ENCODE data around the gene PTPRN2. TPM values are rescaled to one million over a fixed set of nuclear protein-coding genes. Genes with fewer than 3 reads are reported as not detected.

The PTPRN2 gene
- total and polyA plus RNA-seq, 7 donors, result 0.47 to 0.82 (median 0.51) TPM

DNA sequence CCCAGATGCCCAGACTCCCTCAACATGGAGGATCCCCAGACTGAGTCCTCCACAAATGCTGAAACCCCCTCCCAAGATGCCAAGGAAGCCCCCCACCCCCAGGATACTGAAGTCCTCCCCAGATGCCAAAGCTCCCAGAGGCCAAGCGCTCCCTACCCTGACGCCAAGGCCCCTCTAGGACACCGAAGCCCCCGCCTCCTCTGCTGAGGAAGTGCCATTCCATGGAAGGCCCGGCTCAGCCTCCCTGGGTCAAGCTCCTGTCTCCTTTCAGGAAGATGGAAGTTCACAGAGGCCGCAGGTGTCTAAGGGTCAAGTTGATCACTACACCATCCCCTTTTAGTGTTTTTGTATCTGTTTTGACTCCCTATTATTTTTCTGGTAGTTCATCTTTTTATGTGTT lies 644.1 kb downstream of the PTPRN2 start:
- Histone ChIP-seq H3K27ac (no peak overlapping the region), H3K4me3 (no peak overlapping the region), H3K36me3 (ENCODE audit: insufficient read depth in 1 of 2, low read depth in 1 of 2) (no peaks in the 10 kb centered on the region), H3K9me3 (peaks cover 12% of the 10 kb centered on the region), H3K4me1 (no peaks in the 10 kb centered on the region), H3K27me3 (ENCODE audit: insufficient read depth in 3 of 3, low read length in 2 of 3) (no peaks in the 10 kb centered on the region)
- WGBS, 3 donors, result 70 to 82% (median 81%) methylated on average over 6 of the region's 6 CpGs
- no peak for ATAC-seq
- no peak for DNase-seq
- intact Hi-C loops (cut with DNase I), result no loop called here
- TF ChIP-seq, protein P1, sequence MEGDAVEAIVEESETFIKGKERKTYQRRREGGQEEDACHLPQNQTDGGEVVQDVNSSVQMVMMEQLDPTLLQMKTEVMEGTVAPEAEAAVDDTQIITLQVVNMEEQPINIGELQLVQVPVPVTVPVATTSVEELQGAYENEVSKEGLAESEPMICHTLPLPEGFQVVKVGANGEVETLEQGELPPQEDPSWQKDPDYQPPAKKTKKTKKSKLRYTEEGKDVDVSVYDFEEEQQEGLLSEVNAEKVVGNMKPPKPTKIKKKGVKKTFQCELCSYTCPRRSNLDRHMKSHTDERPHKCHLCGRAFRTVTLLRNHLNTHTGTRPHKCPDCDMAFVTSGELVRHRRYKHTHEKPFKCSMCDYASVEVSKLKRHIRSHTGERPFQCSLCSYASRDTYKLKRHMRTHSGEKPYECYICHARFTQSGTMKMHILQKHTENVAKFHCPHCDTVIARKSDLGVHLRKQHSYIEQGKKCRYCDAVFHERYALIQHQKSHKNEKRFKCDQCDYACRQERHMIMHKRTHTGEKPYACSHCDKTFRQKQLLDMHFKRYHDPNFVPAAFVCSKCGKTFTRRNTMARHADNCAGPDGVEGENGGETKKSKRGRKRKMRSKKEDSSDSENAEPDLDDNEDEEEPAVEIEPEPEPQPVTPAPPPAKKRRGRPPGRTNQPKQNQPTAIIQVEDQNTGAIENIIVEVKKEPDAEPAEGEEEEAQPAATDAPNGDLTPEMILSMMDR (IDR thresholded peaks at IDR 0.05), result no peak

DNA sequence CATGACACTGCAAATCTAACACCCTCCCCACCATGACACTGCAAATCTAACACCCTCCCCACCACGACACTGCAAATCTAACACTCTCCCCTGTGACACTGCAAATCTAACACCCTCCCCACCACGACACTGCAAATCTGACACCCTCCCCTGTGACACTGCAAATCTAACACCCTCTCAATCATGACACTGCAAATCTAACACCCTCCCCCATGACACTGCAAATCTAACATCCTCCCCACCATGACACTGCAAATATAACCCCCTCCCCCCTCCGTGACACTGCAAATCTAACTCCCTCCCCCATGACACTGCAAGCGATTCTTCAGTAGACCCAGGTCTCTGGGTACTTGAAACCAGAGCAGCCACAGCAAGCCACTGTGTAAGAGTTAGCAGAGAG lies 646.4 kb downstream of the PTPRN2 start:
- Histone ChIP-seq H3K4me1 (no peaks in the 10 kb centered on the region), H3K27ac (no peak overlapping the region), H3K27me3 (ENCODE audit: insufficient read depth in 3 of 3, low read length in 2 of 3) (no peaks in the 10 kb centered on the region), H3K4me3 (no peak overlapping the region), H3K36me3 (ENCODE audit: insufficient read depth in 1 of 2, low read depth in 1 of 2) (no peaks in the 10 kb centered on the region), H3K9me3 (no peaks in the 10 kb centered on the region)
- intact Hi-C loops (cut with DNase I), result no loop called here
- TF ChIP-seq, protein P1 (IDR thresholded peaks at IDR 0.05), result no peak
- DNase-seq (no peak), ATAC-seq (no peak)
- WGBS, 3 donors, result 78 to 89% (median 85%) methylated on average over 4 of the region's 4 CpGs

DNA sequence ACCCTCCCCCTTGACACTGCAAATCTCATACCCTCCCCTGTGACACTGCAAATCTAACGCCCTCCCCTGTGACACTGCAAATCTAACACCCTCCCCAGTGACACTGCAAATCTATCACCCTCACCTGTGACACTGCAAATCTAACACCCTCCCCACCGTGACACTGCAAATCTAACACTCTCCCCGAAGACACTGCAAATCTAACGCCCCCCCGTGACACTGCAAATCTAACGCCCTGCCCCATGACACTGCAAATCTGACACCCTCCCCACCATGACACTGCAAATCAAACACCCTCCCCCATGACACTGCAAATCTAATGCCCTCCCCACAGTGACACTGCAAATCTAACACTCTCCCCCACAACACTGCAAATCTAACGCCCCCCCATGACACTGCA lies 647.1 kb downstream of the PTPRN2 start:
- no peaks in the 10 kb centered on the region for H3K9me3 ChIP-seq
- ATAC-seq (no peak), DNase-seq (no peak)
- intact Hi-C loops (cut with DNase I), result no loop called here
- H3K4me1 ChIP-seq, result no peaks in the 10 kb centered on the region
- 82 to 86% (median 85%) methylated on average over 7 of the region's 7 CpGs for WGBS, 3 donors
- H3K36me3 ChIP-seq (ENCODE audit: insufficient read depth in 1 of 2, low read depth in 1 of 2), result no peaks in the 10 kb centered on the region
- TF ChIP-seq, protein P1 (IDR thresholded peaks at IDR 0.05), result no peak
- H3K4me3 ChIP-seq, result no peak overlapping the region
- H3K27ac ChIP-seq, result no peak overlapping the region
- H3K27me3 ChIP-seq (ENCODE audit: insufficient read depth in 3 of 3, low read length in 2 of 3), result no peaks in the 10 kb centered on the region

DNA sequence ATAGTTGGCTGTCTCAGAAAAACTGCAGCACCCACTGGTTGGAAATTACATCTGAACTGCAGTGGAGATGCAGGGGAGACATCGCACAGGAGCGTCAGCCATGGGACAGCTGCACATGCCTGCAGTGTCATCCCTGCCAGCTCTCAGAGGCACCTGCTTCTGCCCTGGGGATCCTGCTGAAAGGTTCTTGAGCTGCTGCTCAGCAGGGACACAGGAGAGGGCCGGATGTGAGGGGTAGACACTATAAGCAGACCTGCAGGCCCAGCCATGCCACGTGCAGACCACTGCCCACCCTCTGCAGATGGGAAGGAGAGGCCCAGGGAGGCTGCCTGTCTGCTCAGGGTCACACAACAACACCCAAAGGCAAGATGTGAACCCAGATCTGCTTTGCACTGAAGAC lies 649.4 kb downstream of the PTPRN2 start:
- WGBS, 3 donors, result 47 to 53% (median 53%) methylated on average over 4 of the region's 4 CpGs

DNA sequence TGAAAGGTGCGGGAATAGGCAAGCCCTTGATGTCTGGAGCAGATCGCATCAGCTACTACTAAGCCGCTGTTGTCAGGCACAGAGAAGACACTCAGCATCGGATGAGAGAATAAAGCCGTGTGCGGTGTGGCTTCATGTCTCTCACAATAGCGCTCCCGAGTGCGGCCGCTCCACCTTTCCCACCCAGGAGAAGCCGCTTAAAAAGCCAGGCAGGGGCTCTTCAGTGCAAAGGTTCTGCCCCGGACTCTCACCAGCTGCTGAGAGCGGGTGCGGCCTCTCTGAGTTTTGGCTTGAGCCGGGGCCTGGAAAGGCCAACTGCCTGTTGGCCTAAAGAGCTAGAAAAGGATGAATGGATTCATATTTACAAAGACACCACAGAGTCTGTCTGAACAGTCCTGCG lies 650.2 kb downstream of the PTPRN2 start:
- H3K27ac ChIP-seq, result no peak overlapping the region
- ATAC-seq, result no peak
- peaks cover 5% of the 10 kb centered on the region for H3K9me3 ChIP-seq
- no peaks in the 10 kb centered on the region for H3K27me3 ChIP-seq (ENCODE audit: insufficient read depth in 3 of 3, low read length in 2 of 3)
- intact Hi-C loops (cut with DNase I), result no loop called here
- no peak overlapping the region for H3K4me3 ChIP-seq
- 81 to 87% (median 85%) methylated on average over 16 of the region's 16 CpGs for WGBS, 3 donors
- no peak for DNase-seq
- TF ChIP-seq, protein P1 (IDR thresholded peaks at IDR 0.05), result no peak
- no peaks in the 10 kb centered on the region for H3K4me1 ChIP-seq
- H3K36me3 ChIP-seq (ENCODE audit: insufficient read depth in 1 of 2, low read depth in 1 of 2), result no peaks in the 10 kb centered on the region

More for the DNA sequence above, 649.4 kb downstream of the PTPRN2 start:
- H3K4me3 ChIP-seq, result no peak overlapping the region
- H3K27ac ChIP-seq, result no peak overlapping the region
- ATAC-seq, result no peak
- TF ChIP-seq, protein P1 (IDR thresholded peaks at IDR 0.05), result no peak
- no peak for DNase-seq
- no peaks in the 10 kb centered on the region for H3K4me1 ChIP-seq
- no peaks in the 10 kb centered on the region for H3K36me3 ChIP-seq (ENCODE audit: insufficient read depth in 1 of 2, low read depth in 1 of 2)
- no peaks in the 10 kb centered on the region for H3K27me3 ChIP-seq (ENCODE audit: insufficient read depth in 3 of 3, low read length in 2 of 3)
- H3K9me3 ChIP-seq, result peaks cover 5% of the 10 kb centered on the region
- intact Hi-C loops (cut with DNase I), result no loop called here

All from psoas muscle (tissue), 8 donors.